Activated CD4-positive, alpha-beta memory T cell treated with anti-CD3 and anti-CD28 coated beads for 36 hours (primary cell): ENCODE data around the gene SCN4B. TPM values are rescaled to one million over a fixed set of nuclear protein-coding genes. Genes with fewer than 3 reads are reported as not detected.

Experiments
- CTCF ChIA-PET: fragments of 350-600 bp; sonication (Branson Sonifier 250); formaldehyde crosslinking; loops from one replicate; lab custom pipeline; 2021; ENCODE audit warnings: antibody characterized with exemption, inconsistent platforms; lab: Charles Lee
- POLR2A ChIA-PET: fragments of 350-600 bp; sonication (Branson Sonifier 250); formaldehyde crosslinking; loops from one replicate; lab custom pipeline; 2021; ENCODE audit warnings: antibody characterized with exemption; lab: Charles Lee
- DNase-seq: peaks from one replicate; pipeline ENCODE4 v3.0.0-alpha.2; 2020
- H3K27ac Mint-ChIP-seq: one replicate; pipeline ENCODE4 v1.8.0; 2021; ENCODE audit warnings: mixed read lengths
- H3K27me3 Mint-ChIP-seq: one replicate; pipeline ENCODE4 v1.8.0; 2021; ENCODE audit warnings: mixed read lengths
- H3K36me3 Mint-ChIP-seq: one replicate; pipeline ENCODE4 v1.8.0; 2021; ENCODE audit warnings: mixed read lengths
- H3K4me1 Mint-ChIP-seq: one replicate; pipeline ENCODE4 v1.8.0; 2021; ENCODE audit warnings: low read depth, mixed read lengths
- H3K4me3 Mint-ChIP-seq: one replicate; pipeline ENCODE4 v1.8.0; 2021; ENCODE audit warnings: mild to moderate bottlenecking, mixed read lengths
- H3K9me3 Mint-ChIP-seq: one replicate; pipeline ENCODE4 v1.8.0; 2021; ENCODE audit warnings: mixed read lengths
- intact Hi-C: fragments of 100-400 bp; cut with micrococcal nuclease; formaldehyde crosslinking; loops from one replicate; pipeline ENCODE4 v1.15.1; 2023
- total RNA-seq, 2 experiments: library from RNA; stranded (reverse); gene quantifications; one replicate each; pipeline ENCODE4 v1.2.3, GENCODE V29; 2021

The SCN4B gene
- total RNA-seq, 2 experiments from 2014 or later, result 0.22 to 0.36 TPM

GRCh38 chr11:118138839-118139420 is 13.7 kb downstream of the SCN4B start:
- H3K4me1 Mint-ChIP-seq, result no peaks in the 10 kb centered on the region
- intact Hi-C loops, result no loop called here
- CTCF ChIA-PET, result interaction anchor here (0.6 kb wide), 1 partner anchor 379 kb away, joined by 3 read pairs; no protein-coding TSS in a partner anchor
- no peak overlapping the region for H3K27ac Mint-ChIP-seq
- H3K36me3 Mint-ChIP-seq, result no peaks in the 10 kb centered on the region
- DNase-seq, result no peak
- POLR2A ChIA-PET, result no interaction called here
- H3K4me3 Mint-ChIP-seq, result no peak overlapping the region
- H3K27me3 Mint-ChIP-seq, result peaks cover 28% of the 10 kb centered on the region
- no peaks in the 10 kb centered on the region for H3K9me3 Mint-ChIP-seq

GRCh38 chr11:118136801-118137200 is 15.8 kb downstream of the SCN4B start:
- POLR2A ChIA-PET, result no interaction called here

GRCh38 chr11:118136341-118136740 is 16.3 kb downstream of the SCN4B start:
- no peak overlapping the region for H3K4me3 Mint-ChIP-seq
- no peaks in the 10 kb centered on the region for H3K36me3 Mint-ChIP-seq
- H3K4me1 Mint-ChIP-seq, result no peaks in the 10 kb centered on the region
- POLR2A ChIA-PET, result no interaction called here
- intact Hi-C loops, result no loop called here
- H3K27me3 Mint-ChIP-seq, result peaks cover 12% of the 10 kb centered on the region
- H3K27ac Mint-ChIP-seq, result no peak overlapping the region
- H3K9me3 Mint-ChIP-seq, result no peaks in the 10 kb centered on the region
- no peak for DNase-seq
- CTCF ChIA-PET, result no interaction called here

More at GRCh38 chr11:118136801-118137200, 15.8 kb downstream of the SCN4B start:
- Mint-ChIP-seq H3K27me3 (peaks cover 13% of the 10 kb centered on the region), H3K27ac (no peak overlapping the region), H3K4me3 (no peak overlapping the region), H3K9me3 (no peaks in the 10 kb centered on the region), H3K4me1 (no peaks in the 10 kb centered on the region), H3K36me3 (no peaks in the 10 kb centered on the region)
- no peak for DNase-seq
- CTCF ChIA-PET, result no interaction called here
- intact Hi-C loops, result no loop called here

DNA sequence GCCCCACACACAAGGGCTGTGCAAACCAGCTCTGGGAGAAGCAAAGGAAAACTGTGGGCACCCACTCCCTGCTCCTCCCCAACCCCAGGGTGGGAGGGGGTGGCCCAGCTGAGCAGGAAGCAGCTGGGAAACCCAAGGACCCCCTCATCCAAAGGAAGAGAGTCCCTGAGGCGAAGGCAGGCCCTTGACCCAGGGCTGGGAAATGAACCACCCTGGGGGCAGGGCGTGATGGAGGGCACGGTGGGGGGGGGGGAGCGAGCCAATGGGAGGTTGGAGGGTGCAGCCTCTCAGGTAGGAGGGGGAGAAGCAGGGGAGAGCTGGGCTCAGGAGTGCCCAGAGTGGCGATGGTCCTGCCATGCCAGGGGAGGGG is 16.8 kb downstream of the SCN4B start:
- POLR2A ChIA-PET, result no interaction called here
- Mint-ChIP-seq H3K27me3 (peaks cover 10% of the 10 kb centered on the region), H3K9me3 (no peaks in the 10 kb centered on the region), H3K4me3 (no peak overlapping the region), H3K27ac (no peak overlapping the region), H3K36me3 (no peaks in the 10 kb centered on the region), H3K4me1 (no peaks in the 10 kb centered on the region)
- intact Hi-C loops, result no loop called here
- DNase-seq, result no peak
- CTCF ChIA-PET, result no interaction called here

DNA sequence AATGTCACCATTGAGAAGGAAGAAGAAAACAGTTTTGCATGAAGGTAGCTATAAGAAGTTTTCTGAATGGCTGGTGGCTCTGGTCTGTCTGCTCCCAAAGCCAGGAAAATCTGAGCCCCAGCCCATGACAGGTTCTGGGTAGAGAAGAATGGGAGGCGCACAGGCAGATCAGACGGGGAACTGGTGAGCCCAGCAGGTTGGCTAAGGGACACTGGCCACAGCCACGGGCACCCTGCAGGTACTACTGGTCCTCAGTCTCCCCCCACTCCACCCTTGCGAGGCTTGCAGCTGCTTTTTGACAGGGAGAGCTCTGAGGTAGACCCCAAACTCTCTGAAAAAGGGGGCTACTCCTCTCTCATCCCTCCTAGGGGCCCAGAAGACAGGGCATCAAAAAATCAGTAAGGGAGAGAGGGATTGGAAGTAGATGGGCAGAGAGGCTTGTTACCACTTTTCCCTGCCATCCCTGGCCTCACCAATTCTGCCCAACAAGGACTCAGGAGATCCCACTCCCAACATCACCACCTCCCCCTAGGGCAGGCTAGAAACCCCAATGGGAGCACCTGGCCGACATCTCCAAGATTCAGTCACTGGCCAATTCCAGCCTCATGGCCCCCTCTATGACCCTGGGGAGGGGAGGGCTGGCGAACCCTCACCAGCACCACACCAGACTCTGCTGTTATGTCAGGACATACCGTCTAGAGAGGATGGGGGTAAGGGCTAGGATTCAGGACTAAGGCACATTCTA is 17.4 kb downstream of the SCN4B start:
- POLR2A ChIA-PET, result no interaction called here
- H3K9me3 Mint-ChIP-seq, result no peaks in the 10 kb centered on the region

DNA sequence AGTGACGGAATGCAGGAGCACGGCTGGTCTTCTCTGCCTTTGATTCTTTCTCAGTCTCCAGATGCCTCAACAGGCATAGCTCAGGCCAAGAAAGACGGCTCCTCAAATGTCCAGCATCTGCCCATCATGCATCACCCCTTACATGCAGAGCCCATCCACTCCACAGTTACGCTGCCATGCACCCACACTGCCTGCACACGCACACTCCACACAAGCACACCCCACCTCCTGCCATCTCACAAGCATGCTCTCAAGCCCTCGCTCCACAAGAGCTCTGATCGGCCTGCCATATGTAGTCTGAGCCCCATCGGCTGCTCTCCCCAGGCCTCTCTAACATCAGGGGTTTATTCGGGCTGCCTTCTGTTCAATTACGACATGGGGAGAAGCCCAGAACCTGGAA is 18.8 kb downstream of the SCN4B start:
- POLR2A ChIA-PET, result no interaction called here
- Mint-ChIP-seq H3K27me3 (peaks cover 14% of the 10 kb centered on the region), H3K4me1 (no peaks in the 10 kb centered on the region), H3K4me3 (no peak overlapping the region), H3K36me3 (no peaks in the 10 kb centered on the region), H3K27ac (no peak overlapping the region), H3K9me3 (no peaks in the 10 kb centered on the region)
- CTCF ChIA-PET, result interaction anchor here (0.6 to 1.5 kb wide), 2 partner anchors 10 to 411 kb away, joined by 4 to 5 read pairs; no protein-coding TSS in a partner anchor
- DNase-seq, result no peak
- intact Hi-C loops, result no loop called here

More for the DNA sequence above, 17.4 kb downstream of the SCN4B start:
- Mint-ChIP-seq H3K4me1 (no peaks in the 10 kb centered on the region), H3K27me3 (peaks cover 8% of the 10 kb centered on the region), H3K27ac (no peak overlapping the region), H3K4me3 (no peak overlapping the region), H3K36me3 (no peaks in the 10 kb centered on the region)
- no peak for DNase-seq
- CTCF ChIA-PET, result no interaction called here
- intact Hi-C loops, result no loop called here

DNA sequence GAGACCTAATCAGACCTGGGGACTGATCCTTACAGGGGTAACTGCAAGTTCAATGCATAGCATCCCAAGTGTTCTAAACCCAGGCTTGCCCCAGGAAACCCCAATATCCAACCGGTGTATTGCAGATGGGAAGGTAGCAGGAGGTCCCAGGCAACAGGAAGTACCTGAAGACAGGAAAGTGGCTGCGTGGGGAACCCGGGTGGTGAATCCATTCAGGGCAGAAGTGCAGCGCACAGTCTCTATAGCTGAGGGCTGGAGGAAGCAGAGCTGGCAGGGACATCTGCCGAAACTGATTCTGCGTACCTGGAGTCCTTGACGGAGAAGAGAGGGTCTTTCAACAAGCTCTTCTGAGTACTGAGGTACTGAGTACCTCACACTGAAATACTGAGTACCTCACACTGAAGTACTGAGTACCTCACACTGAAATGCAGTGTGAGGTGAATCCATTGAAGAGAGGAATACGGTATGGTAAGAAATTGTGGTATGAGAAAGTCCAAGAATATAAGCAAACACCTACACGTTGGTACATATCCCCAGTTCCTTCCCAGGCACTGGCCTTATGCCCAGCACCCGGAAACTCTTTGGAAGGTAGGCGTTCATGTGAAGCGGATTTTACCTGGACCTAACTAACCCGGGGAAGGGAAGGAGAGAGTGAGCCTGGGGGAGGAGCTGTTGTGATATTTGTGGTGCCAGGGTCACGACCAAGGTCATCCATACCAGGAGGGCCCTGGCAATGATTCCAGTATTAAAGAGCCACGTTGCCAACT is 20.1 kb downstream of the SCN4B start:
- ChIA-PET CTCF (no interaction called here), POLR2A (no interaction called here)
- no peak overlapping the region for H3K4me3 Mint-ChIP-seq
- intact Hi-C loops, result no loop called here
- no peak for DNase-seq
- peaks cover 14% of the 10 kb centered on the region for H3K27me3 Mint-ChIP-seq
- H3K9me3 Mint-ChIP-seq, result no peaks in the 10 kb centered on the region
- H3K36me3 Mint-ChIP-seq, result no peaks in the 10 kb centered on the region
- peak overlapping the region; percentile 1 for H3K27ac Mint-ChIP-seq
- no peaks in the 10 kb centered on the region for H3K4me1 Mint-ChIP-seq

- Mint-ChIP-seq H3K27me3 (peaks cover 11% of the 10 kb centered on the region), H3K27ac (no peak overlapping the region), H3K4me1 (peaks cover 2% of the 10 kb centered on the region), H3K4me3 (no peak overlapping the region), H3K36me3 (no peaks in the 10 kb centered on the region), H3K9me3 (no peaks in the 10 kb centered on the region)
- POLR2A ChIA-PET, result no interaction called here
- intact Hi-C loops, result no loop called here
- CTCF ChIA-PET, result no interaction called here
- no peak for DNase-seq
Measured at GRCh38 chr11:118129471-118130172, 23.0 kb downstream of the SCN4B start.

DNA sequence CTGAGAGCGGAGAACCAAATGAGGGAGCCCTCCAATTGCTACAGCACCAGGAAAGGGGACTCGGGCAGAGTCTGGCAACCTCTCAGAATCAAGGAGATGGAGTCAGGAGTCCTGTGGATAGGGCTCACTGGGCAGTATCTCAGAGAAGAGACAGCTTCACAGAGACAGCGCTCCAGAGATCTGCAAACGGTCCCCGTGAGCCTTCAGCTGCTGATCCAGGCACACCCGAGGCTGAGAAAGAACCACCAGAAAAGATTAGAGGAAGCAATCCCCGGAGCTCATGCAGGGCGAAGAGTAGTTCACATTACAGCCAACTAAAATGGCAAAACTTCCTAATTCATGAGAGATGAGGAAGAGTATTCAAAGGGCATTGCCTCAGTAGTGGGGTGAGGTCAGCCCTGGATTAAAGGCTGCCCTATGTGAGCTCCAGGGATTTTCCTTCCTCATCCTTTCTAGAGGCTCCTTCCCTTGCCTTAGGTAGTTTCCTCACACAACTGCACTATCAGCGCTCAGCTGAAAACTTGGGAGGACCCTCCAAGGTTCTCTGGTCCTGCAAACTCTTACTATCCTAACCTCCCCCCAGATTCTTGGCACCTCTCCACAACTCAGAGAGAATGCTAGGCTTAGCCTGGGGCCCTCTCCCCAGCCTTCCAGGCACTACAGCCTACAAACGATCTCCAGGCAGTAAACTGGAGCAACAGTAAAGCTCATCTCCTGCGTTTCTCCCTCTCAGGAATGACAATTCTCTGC is 23.7 kb downstream of the SCN4B start:
- no peak overlapping the region for H3K27ac Mint-ChIP-seq
- no peak for DNase-seq
- intact Hi-C loops, result no loop called here
- ChIA-PET CTCF (no interaction called here), POLR2A (no interaction called here)
- H3K4me3 Mint-ChIP-seq, result no peak overlapping the region
- H3K36me3 Mint-ChIP-seq, result no peaks in the 10 kb centered on the region
- H3K27me3 Mint-ChIP-seq, result peaks cover 8% of the 10 kb centered on the region
- no peaks in the 10 kb centered on the region for H3K9me3 Mint-ChIP-seq
- peaks cover 2% of the 10 kb centered on the region for H3K4me1 Mint-ChIP-seq

DNA sequence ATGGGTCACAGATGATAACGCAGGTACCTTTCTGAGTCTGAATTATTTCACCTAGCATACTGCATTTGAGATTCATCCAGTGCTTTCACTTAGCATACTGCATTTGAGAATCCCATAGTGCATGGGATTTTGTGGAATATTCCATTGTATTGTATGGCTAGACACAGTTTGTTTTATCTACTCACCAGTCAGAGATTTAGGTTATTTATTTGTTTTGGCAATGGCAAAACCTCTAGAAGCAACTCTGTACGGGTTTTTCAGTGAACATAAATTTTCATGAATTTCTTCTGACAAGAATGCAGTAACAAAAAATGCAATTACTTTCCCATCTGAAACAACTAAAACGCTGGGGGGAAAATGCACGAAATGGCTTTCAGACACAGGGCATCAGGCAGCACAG is 24.3 kb downstream of the SCN4B start:
- Mint-ChIP-seq H3K27me3 (peaks cover 6% of the 10 kb centered on the region), H3K27ac (no peak overlapping the region), H3K36me3 (no peaks in the 10 kb centered on the region), H3K4me1 (peaks cover 2% of the 10 kb centered on the region), H3K4me3 (no peak overlapping the region), H3K9me3 (no peaks in the 10 kb centered on the region)
- ChIA-PET POLR2A (no interaction called here), CTCF (interaction anchor here (1.1 kb wide), 1 partner anchor 43 kb away, joined by 4 read pairs; no protein-coding TSS in a partner anchor)
- intact Hi-C loops, result no loop called here
- no peak for DNase-seq

DNA sequence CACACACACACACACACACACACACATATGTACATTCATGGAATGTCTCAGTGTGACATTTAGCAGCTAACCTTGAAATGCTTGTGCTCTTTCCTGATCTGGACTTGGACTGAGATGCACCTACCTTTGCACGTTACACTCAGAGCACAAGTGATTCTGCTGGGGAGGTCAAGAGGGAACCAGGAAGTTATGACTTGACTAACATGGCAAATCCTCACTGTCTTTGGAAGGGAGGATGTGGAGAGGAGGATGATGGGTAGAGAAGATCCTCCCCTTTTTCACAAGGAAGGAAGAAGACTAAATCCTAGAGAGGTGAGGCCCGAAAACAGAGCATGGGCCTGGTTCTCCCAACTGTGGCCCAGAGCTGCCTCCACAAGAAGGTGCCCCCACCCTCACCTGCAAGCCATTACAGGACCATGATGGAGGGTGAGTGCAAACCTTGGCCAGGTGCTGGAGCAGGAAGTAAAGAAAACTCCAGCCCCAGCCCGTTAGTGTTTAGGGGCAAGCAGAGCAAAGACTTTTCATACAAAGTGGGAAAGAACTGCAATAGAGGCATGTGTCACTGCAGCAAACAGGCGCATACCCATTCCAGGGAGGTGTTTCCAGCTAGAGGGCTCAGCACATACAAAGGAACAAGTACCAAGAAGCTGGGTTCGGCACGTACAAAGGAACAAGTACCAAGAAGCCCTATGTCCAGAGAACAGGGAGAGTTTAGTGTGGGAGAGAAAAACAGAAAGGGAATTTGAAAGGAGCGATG is 26.4 kb downstream of the SCN4B start:
- Mint-ChIP-seq H3K27me3 (peaks cover 6% of the 10 kb centered on the region), H3K9me3 (no peaks in the 10 kb centered on the region), H3K4me3 (no peak overlapping the region), H3K4me1 (peaks cover 2% of the 10 kb centered on the region), H3K27ac (no peak overlapping the region), H3K36me3 (no peaks in the 10 kb centered on the region)
- intact Hi-C loops, result no loop called here
- ChIA-PET POLR2A (no interaction called here), CTCF (interaction anchor here (1.6 kb wide), 1 partner anchor 45 kb away, joined by 8 read pairs; no protein-coding TSS in a partner anchor)
- no peak for DNase-seq
